Kasumi-1 (cell line): ENCODE results near the gene TBC1D25.

ENCODE experiments used
- DNase-seq, 2 experiments: peaks; one replicate each; lab custom pipeline; 2025; lab: John Stamatoyannopoulos, UW

The TBC1D25 gene

GRCh38 chrX:48539345-48540027, at the start of gene TBC1D25:
Gene TBC1D25, plus strand, starts transcription at chrX:48539714. Its CDS starts 84 bp downstream, at chrX:48539798.
- peak; percentile 86 to 89 for DNase-seq

- DNase-seq: no peak
Observed at GRCh38 chrX:48489892-48490291, 49.6 kb upstream of the TBC1D25 start.

GRCh38 chrX:48490661-48491060, 48.9 kb upstream of the TBC1D25 start:
- DNase-seq: no peak

GRCh38 chrX:48491809-48492208, 47.7 kb upstream of the TBC1D25 start:
- no peak for DNase-seq

- DNase-seq: peak; percentile 18 to 36
Observed at GRCh38 chrX:48492293-48492910, 47.1 kb upstream of the TBC1D25 start.

GRCh38 chrX:48493890-48494364, 45.6 kb upstream of the TBC1D25 start:
- DNase-seq: peak in 1 of 2 experiments; percentile 5

GRCh38 chrX:48496660-48497059, 42.9 kb upstream of the TBC1D25 start:
- no peak for DNase-seq

GRCh38 chrX:48497871-48498270, 41.6 kb upstream of the TBC1D25 start:
- DNase-seq: no peak

GRCh38 chrX:48498374-48498809, 41.1 kb upstream of the TBC1D25 start:
- DNase-seq: no peak

GRCh38 chrX:48504261-48504660, 35.3 kb upstream of the TBC1D25 start:
- no peak for DNase-seq

GRCh38 chrX:48505481-48505880, 34.0 kb upstream of the TBC1D25 start:
- DNase-seq: no peak

- no peak for DNase-seq
Observed at GRCh38 chrX:48507246-48507645, 32.3 kb upstream of the TBC1D25 start.

GRCh38 chrX:48508400-48509244, 30.9 kb upstream of the TBC1D25 start, which contains the start of gene PORCN:
Gene PORCN, plus strand, starts transcription at chrX:48508992. Its CDS starts 829 bp downstream, at chrX:48509821.
- DNase-seq: peak; percentile 36 to 52

- DNase-seq: no peak
Observed at GRCh38 chrX:48509245-48509590, 30.3 kb upstream of the TBC1D25 start.

GRCh38 chrX:48509619-48510018, 29.9 kb upstream of the TBC1D25 start:
- no peak for DNase-seq

- peak in 1 of 2 experiments; percentile 6 for DNase-seq
Observed at GRCh38 chrX:48511560-48511959, 28.0 kb upstream of the TBC1D25 start.

GRCh38 chrX:48512371-48512935, 27.1 kb upstream of the TBC1D25 start:
- no peak for DNase-seq

- DNase-seq: no peak
Observed at GRCh38 chrX:48513670-48514069, 25.8 kb upstream of the TBC1D25 start.

GRCh38 chrX:48514126-48514806, 25.2 kb upstream of the TBC1D25 start:
- DNase-seq: no peak

- no peak for DNase-seq
Observed at GRCh38 chrX:48514868-48515460, 24.6 kb upstream of the TBC1D25 start.

GRCh38 chrX:48515842-48516241, 23.7 kb upstream of the TBC1D25 start:
- DNase-seq: no peak
